HTR-8/SVneo (cell line): ENCODE results near the gene NMT2.

Experiments
- DNase-seq: peaks from one replicate; pipeline ENCODE4 v3.0.0; 2011; ENCODE audit warnings: low spot score, mixed read lengths; ENCODE audit not compliant: insufficient read length
- FAIRE-seq: peaks from 2 replicates; lab custom pipeline; 2011; peaks lifted over from hg19 to GRCh38; lab: Jason Lieb, UNC

Gene NMT2

DNA sequence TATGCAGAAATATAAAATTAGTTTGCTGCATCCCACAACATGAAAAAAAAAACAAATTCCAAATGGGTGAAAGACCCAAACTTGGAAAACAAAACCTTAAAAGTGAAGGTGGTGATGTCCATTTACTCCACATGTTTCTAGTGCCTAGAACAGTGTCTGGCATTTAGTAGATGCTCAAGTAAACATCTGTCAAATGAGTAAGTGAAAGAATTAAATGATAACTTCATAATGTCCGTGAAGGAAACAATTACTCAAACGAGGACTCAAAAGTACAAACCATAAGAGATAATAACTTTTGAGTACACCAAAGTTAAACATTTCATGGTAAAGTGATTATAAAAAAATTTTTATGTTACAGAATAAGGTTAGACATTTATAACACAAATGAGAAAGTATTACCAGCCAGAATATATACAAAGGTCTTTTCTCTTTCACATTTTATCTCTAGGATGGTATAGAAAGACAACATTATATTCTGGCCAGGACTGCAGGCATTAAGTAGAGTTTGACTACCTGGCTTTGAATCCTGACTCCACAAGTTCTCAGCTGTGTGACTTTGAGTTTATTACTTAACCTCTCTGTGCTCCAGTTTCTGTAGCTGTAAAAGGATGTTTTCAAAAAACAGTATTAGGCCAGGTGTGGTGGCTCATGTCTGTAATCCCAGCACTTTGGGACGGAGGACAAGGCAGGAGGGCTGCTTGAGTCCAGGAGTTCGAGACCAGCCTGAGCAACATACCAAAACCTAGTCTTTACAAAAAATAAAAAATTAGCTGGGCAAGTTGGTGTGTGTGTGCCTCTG is 20.7 kb downstream of the NMT2 start:
- FAIRE-seq (no peak), DNase-seq (no peak)

DNA sequence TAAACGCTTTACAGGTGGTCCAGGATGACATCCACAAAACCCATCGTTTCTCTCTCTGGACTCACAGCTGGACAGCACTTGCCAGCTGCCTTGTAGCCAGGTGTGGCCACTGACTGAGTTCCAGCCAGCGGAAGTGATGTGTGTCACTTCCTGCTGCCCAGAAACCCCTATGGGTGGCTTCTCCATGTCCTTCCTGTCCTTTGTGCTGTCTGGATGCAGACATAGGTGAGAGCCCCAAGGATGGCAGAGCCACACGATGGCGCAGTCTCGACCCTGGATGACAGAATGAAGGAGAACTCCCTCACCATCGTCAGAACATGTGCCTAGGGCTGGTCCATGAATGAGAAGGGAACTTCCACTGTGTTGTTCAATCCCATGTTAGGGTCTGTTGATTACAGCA is 22.1 kb downstream of the NMT2 start:
- FAIRE-seq (no peak), DNase-seq (no peak)

DNA sequence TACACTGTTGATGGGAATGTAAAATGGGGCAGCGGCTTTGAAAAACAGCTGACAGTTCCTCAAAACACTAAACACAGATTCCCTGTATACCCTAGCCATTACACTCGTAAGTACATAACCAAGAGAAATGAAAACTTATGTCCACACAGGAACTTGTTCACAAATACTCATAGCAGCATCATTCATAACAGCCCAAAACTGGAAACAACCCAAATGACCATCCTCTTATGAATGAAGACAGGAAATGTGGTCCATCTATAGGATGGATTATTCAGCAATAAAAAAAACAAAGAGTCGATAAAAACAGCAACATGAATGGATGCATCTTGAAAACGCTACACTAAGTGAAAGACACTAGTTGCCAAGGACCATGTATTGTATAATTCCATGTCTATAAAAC is 23.7 kb downstream of the NMT2 start:
- FAIRE-seq (no peak), DNase-seq (no peak)

DNA sequence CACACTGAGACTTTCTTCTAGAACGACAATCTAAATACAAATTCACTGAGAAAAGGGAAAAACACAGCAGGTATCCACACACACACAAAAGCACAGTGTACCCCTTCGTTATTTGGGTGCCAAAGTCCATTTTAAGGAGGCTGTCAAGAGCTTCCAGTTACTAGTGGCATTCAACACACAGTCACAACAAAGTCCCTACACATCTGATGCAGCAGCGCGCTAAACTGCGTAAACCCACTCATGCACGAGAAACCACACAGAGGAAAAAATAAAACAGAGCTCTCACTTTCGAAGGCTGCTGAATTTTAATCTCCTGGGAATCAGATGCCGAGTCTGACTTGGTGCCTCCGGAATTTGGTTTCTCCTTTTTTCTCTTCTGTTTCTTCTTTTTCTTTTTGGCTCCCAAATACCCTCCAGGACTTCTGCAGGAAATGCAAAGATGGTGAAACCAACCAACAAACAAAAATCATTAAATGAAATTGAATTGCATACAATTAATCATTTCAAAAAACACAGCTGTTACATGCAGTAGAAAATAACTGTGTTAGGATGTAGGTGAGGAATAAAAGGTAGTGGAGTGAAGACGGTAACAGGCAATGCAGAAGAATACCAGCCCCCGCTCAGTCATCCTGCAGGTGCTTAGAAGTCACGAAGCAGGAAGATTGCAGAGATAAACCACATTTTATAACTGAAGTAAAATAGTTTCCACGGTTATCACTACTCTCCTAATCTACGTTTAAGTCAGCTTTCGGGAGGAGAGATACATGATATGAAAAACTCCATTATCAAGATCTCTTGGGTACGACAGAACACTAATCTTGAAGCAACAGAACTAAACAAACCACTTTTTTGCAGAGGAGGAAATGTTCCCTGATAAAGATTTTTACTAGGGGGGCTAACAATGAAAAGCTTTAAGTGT is 27.1 kb downstream of the NMT2 start:
- no peak for DNase-seq
- FAIRE-seq: no peak

DNA sequence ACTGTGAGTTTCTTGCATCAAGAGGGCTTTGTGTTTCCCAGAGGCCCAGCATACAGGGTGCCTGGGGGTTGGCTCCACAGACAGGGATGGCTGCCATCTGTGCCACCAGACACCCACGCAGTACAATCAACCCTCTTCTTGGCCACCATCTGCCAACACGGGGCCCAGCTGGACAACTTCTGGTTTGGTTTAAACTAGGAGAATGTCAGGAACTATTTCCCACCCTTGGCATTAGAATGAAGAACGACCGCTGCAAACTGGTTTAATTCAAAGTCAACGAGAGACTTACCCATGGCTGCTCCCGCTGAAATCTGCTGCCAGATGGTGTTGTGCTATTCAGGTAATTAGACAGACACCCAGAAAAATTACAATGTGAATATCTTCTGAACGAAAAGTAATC is 27.8 kb downstream of the NMT2 start:
- DNase-seq (no peak), FAIRE-seq (no peak)

DNA sequence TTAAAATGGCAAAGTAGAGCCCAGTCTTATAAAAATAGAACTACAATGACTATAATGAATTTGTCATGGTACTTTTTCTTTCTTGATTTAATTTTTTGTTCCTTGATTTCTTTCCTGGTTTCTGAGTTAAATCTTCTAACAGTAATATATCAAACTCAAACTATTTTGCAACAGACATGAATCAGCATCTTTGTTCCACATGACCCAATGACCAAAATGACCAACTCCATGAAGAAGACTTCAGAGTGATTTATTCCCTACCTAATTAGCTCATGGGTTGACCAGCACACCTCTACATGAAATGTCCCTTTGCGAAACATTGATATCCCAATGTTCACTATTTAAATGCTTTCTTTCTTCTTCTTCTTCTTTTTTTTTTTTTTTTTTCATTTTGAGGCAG is 30.9 kb downstream of the NMT2 start:
- DNase-seq (no peak), FAIRE-seq (no peak)

DNA sequence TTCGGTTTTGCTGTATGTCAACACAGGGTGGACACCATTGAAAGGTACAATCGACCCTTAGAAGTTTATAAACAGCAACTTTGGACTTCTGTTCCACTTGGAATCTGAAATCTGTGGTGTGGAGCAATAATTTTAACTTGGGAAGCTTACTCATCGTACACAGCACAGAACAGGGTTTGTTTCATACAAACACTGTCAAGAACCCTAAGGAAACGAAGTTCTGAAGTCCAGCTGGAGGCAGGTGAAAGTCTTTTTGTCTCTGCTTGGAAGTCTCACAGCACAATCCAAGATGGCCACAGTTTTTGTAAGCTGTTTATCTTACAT is 31.5 kb downstream of the NMT2 start:
- DNase-seq (no peak), FAIRE-seq (no peak)

DNA sequence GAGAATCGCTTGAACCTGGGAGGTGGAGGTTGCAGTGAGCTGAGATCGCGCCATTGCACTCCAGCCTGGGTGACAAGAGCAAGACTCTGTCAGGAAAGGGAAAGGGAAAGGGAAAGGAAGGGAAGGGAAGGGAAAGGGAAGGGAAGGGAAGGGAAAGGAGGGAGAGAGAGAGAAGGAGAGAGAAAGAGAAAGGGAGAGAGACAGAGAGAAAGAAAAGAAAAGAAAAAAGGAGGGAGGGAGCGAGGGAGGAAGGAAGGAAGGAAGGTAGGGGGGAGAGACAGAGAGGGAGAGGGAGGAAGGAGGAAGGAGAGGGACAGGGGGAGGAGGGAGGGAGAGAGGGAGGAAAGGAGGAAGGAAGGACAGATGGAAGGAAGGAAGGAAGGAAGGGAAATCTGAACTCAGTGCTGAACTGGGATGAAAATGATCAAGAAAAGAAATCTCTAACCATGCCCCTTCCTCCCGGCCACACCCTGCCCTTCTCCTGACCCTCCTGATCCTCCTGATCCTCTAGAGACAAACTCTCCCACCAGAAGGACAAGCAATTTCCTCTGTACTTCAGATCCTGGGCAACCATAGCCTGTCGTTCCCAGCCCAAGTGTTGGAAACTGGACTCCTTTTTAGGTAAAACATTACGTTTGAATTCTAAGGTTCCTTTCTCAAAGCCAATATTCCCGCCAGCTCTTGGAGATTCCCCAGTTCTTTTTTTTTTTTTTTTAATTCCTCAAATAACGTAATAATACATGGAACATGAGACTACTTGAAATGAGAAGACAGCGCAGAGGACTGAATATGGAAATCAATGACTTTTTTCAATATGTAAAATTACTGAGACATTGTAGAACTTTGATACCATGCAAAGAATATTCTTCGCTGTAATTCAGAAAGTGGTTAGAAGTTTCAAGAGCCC is 32.1 kb downstream of the NMT2 start:
- DNase-seq: no peak
- no peak for FAIRE-seq

DNA sequence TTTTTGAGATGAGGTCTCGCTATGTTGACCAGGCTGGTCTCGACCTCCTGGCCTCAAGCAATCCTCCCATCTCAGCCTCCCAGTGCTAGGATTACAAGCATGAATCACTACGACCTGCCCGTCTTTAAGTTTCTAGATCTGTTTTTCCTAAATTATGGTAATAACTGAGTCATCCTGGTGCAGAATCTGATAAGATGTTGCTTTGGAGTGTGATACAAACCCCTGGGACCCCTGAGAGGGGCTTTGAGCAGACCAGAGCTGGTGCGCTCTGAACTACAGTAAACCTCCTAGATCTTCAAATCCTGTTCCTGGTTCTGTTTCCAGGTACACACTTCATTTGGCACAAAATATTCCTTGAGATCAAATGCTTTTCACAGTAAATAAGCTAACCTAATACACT is 37.2 kb downstream of the NMT2 start:
- DNase-seq: no peak
- no peak for FAIRE-seq

DNA sequence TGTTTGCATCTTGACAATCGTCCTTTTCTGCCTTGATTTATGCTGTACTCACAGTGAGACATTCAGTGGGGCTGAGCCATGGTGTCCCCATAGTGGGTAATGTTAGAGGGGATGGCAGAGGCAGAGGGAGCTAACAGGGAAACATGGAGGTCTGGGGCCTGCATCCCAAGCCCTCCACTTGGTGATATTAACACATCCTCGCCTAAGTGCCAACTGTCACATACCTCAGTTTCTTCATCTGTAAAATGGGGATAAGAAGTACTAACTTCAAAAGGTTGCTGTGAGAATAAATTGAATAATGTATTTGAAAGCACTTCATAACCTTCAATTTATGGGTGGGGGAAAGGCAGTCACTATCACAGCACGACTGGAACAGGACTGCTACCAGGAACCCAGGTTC is 43.6 kb downstream of the NMT2 start:
- DNase-seq: no peak
- FAIRE-seq: no peak

DNA sequence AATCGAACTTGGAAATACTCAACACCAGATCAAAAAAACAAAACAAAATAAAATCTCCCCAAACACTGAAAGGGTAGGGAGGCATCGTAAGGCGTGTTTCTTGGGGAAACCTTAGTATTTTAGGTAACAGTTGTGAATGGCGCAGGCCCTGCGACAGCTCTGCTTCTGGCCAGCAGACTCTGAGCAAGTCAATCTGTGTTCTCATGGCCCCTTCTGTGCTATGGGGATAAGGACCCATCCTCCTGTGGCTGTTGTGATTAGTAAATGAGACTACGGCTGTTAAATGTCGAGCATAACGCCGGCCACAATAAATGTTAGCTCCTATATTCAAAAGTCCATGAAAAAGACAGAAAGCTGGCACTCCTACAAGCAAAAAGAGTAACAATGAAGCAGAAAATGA is 44.3 kb downstream of the NMT2 start:
- no peak for DNase-seq
- FAIRE-seq: no peak

DNA sequence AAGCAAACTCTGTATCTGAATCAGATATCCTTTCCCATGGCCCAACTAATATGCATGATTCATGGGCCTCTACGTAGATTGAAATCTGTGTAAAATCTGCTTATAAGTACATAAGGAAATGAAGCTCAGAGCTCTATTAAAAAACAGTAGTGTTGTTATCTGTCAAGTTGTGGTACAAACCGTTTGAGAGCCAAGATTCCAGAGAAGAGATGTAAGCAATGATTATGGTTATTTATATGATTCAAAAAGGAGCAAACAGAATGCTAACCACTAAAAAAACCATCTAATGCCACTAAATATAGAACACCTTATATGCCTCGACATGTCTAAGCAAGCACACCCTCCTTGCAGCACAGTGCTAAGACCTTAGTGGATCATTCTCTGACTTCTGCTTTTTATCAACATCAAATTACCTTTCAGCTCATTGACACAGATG is 44.7 kb downstream of the NMT2 start:
- FAIRE-seq: no peak
- DNase-seq: peak; percentile 39

DNA sequence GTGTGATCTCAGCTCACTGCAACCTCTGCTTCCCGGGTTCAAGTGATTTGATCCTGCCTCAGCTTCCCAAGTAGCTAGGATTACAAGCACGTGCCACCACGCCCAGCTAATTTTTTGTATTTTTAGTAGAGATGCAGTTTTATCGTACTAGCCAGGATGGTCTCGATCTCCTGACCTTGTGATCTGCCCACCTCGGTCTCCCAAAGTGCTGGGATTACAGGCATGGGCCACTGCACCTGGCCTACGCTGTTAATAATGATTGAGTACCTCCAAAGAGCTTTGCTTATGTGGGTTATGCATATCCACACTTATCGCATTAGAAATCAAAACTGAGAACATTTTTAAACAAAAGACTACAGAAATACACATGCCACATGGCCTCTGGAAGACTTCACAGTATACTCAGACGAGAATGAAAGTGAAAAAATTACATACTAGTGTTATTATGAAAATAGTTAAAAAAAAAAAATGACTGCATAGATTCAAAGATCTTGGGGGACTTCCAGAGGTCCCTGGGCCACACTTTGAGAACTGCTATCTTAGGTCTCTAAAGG is 45.9 kb downstream of the NMT2 start:
- DNase-seq (no peak), FAIRE-seq (no peak)

DNA sequence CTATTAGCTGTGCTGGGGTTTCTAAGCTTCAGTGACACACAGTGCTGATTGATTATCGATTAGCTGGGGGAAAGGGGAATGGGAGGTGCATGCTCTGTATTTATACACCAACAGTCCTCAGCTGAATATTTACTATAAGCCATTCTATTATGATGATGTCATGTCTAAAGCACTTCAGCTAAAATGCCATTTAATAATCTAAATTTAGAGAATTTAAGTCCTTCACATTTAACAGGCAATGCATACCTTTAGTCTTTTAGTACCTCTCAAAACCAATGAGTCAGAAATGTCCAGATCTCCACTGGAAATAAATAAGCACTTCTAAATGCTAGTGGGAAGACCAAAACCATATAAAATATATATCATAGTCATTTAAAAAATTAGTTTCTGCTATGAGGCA is 46.8 kb downstream of the NMT2 start:
- FAIRE-seq: no peak

DNA sequence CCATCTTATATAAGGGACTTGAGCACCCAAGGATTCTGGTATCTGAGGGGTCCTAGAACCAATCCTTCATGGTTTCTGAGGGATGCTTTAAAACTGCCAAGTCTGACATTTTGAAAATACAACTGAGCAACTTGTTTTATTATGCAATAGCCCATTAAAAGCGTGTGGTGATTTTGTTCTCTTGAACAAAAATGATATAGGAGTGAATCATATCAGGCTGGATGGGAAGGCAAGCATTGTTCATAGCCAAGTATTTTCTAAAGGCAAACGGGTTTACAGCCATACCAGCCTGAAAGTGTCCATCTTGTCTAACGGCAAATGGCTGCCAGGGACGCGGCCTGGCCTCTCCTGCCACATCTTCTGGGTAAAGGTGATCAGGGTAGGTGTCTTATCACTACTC is 48.0 kb downstream of the NMT2 start:
- no peak for FAIRE-seq

More for the DNA sequence above, 46.8 kb downstream of the NMT2 start:
- DNase-seq: peak; percentile 10

DNA sequence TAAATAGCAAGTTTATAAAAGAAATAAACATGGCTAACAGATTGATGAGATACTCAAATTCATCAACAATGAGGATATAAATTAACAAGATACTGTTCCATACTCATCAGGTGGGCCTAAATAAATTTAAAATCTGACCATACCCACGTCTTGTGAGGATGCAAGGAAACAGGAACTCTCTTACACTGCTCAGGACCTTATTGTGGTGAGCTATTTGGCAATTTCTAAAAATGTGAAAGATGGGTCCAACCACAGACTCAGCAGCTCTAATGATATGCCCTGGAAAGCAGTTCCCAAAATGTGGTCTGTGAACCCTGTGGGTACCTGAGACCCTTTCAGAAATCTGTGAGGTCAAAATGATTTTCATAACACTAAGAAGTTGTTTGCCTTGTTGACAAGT is 49.9 kb downstream of the NMT2 start:
- DNase-seq (no peak), FAIRE-seq (no peak)

More for the DNA sequence above, 48.0 kb downstream of the NMT2 start:
- DNase-seq: no peak

DNA sequence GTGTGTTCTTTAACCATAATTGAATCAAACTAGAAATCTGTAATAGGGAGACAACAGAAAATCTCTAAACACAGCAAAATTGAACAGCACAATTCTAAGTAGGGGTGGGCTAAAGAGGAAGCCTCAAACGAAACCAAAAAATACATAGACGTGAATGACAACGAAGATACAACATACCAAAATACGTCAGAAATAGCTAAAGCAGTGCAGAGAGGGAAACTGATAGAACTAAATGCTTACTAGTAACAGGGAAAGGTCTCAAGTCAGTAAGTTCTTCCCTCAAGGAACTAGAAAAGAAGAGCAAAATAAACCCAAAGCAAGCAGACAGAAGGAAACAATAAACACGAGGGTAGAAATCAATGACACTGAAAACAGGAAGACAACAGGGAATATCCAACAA is 52.3 kb downstream of the NMT2 start:
- no peak for FAIRE-seq
- no peak for DNase-seq

DNA sequence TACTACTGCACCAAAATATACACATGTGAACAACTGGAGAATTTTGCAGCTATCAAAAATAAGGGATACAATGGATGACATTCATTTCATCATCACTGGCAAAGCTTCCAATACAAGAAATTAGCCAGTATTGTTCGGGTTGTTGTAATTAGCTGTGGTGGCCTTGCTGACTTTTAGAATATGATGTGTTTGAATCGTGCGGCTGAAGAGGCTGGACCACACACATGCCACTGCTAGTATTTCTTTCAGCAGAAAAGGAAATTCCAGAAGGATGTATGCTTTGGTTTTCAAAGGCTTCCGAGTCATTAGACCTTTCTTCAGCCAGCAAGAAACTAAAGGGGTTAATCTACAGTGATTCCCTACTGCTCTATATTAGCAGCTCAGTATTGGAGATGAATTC is 54.7 kb downstream of the NMT2 start:
- FAIRE-seq: no peak
- no peak for DNase-seq

DNA sequence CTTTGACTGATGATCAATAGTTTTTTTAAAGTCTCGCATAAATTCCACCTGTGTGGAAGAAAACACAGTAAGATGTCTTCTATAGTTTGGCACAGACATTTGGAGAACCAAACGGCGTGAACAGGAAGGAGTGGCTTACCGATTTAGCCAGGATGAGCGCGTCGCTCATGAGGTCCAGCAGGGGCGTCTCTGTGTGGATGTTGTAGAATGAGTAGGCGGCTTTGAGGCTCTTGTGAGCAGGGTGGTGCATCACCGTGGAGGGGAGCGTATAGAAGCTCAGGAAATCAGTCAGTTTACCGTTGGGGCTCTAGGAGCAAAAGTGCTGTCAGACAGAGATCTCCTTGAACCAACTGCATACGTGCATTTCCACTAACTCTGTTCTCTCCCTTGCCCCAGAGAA is 55.8 kb downstream of the NMT2 start:
- FAIRE-seq: no peak

DNA sequence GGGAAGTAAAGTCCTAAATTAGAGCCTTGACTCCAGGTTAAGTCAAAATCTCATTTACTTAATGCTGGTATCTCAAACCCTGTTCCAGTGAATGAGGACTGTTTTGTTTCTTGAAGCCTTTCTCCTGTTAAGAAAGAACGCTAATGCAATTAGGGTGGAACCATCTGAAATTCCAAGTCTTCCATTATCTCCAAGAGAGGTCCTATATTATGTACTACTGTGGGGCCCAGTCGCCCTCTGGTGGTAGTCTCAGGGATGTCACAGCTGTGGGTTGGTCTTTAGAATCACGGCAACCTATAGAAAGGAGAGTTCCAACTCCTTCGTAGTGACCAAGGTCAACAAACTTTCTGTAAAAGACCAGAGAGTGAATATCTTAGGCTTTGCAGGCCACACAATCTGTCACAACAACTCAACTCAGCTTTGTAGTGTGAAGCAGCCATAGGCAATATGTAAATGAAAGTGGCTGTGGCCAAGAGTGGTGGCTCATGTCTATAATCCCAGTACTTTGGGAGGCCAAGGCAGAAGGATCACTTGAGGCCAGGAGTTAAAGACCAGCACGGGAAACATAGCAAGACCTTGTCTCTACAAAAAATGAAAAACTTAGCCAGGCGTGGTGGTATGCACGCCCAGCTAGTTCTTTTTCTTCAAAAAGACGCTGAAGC is 62.0 kb downstream of the NMT2 start:
- FAIRE-seq: no peak
- peak; percentile 61 for DNase-seq

More for the DNA sequence above, 55.8 kb downstream of the NMT2 start:
- DNase-seq: no peak
